Stomach (tissue), 9 donors: Measurements from ENCODE around the gene ADRA2C. TPM values are rescaled to one million over a fixed set of nuclear protein-coding genes. Genes with fewer than 3 reads are reported as not detected.

Experiments used
- DNase-seq, 2 donors: peaks; one replicate each; pipeline versions ENCODE4 v3.0.0 to v3.0.0-alpha.2; 2013 to 2019
- H3K27ac ChIP-seq, 5 donors: fragments of 200-600 bp in 4 of 5; sonication (generic) in 4 of 5; one replicate each; pipeline ENCODE4 v1.5.1; 2013 to 2019; ENCODE audit warnings: mild to moderate bottlenecking in 1 of 5, moderate library complexity in 1 of 5
- H3K27me3 ChIP-seq, 3 donors: fragments of 200-600 bp; sonication (generic); one replicate each; pipeline ENCODE4 v1.5.1; 2017 to 2019; ENCODE audit warnings: mixed run types in 1 of 3
- H3K36me3 ChIP-seq, 4 donors: fragments of 200-600 bp; sonication (generic); 1 replicate in 3 of 4; 2 replicates in 1 of 4; pipeline ENCODE4 v1.5.1; 2016 to 2019
- H3K4me1 ChIP-seq, 4 donors: fragments of 200-600 bp; sonication (generic); one replicate each; pipeline ENCODE4 v1.5.1; 2016 to 2019
- H3K4me3 ChIP-seq, 4 donors: fragments of 200-600 bp; sonication (generic) in 3 of 4; one replicate each; pipeline ENCODE4 v1.5.1; 2016 to 2019; ENCODE audit warnings: mild to moderate bottlenecking in 1 of 4
- H3K9me3 ChIP-seq, 4 donors: fragments of 200-600 bp; sonication (generic); one replicate each; pipeline ENCODE4 v1.5.1; 2016 to 2019
- CTCF ChIP-seq, 7 experiments: fragments of 450-650 bp in 4 of 7; fragments of 200-600 bp in 3 of 7; sonication (generic) in 3 of 7; IDR thresholded peaks; one replicate each; pipeline ENCODE4 v1.5.1; 2016 to 2019; ENCODE audit warnings: antibody characterized with exemption in 7 of 7, control low read depth in 2 of 7, mild to moderate bottlenecking in 1 of 7
- EP300 ChIP-seq: sonication (generic); formaldehyde crosslinking; IDR thresholded peaks from one replicate; pipeline ENCODE4 v1.6.1; 2017; ENCODE audit warnings: antibody characterized with exemption
- POLR2A ChIP-seq, 4 donors: fragments of 450-650 bp; IDR thresholded peaks; one replicate each; pipeline ENCODE4 v1.6.1; 2016; ENCODE audit warnings: antibody characterized with exemption in 4 of 4, control low read depth in 2 of 4, mild to moderate bottlenecking in 1 of 4, moderate library complexity in 1 of 4
- POLR2AphosphoS5 ChIP-seq, 3 donors: sonication (generic); formaldehyde crosslinking; IDR thresholded peaks; one replicate each; pipeline ENCODE4 v1.6.1; 2016; ENCODE audit warnings: antibody characterized with exemption in 3 of 3
- WGBS, 5 donors: extraction: QIAGEN DNeasy Blood & Tissue Kit in 3 of 5; methylation state at CpG; one replicate each; pipeline versions ENCODE4 v1.1.5 to v1.1.7; 2013 to 2018; 5-methylcytosine and 5-hydroxymethylcytosine counted together
- intact Hi-C: fragments of 100-400 bp; cut with DNase I; formaldehyde crosslinking; loops from one replicate; pipeline ENCODE4 v1.15.1; 2023; ENCODE audit warnings: low total_unique reads
- polyA plus RNA-seq, 3 donors: library from polyadenylated mRNA; stranded (reverse); fragments of 200-250 nt; gene quantifications; one replicate each; pipeline ENCODE4 v1.2.3, GENCODE V29; 2013
- total RNA-seq, 5 donors: library from RNA; depleted of rRNA; stranded (reverse); fragments of >200 nt; gene quantifications; one replicate each; pipeline versions ENCODE4 v1.1.0 to v1.2.3, GENCODE V29; 2014 to 2016
- donor health status: healthy with polysubstance abuse.
- donor health status: Bipolar disorder and iron deficiency.
- donor health status: healthy.

ADRA2C gene
- total and polyA plus RNA-seq, 8 donors, result 0.31 to 12.6 (median 1.3) TPM; not detected in 2

- 14 to 21% (median 19%) methylated on average over 15 to 16 of the region's 16 CpGs for WGBS, 5 donors
- peaks cover 6 to 98% (median 53%) of the 10 kb centered on the region in 3 donors for H3K27me3 ChIP-seq
These were observed 18.6 kb upstream of the ADRA2C start for GRCh38 chr4:3747581-3747904.

GRCh38 chr4:3748136-3748898 is 17.9 kb upstream of the ADRA2C start:
- WGBS, 5 donors, result 67 to 71% (median 68%) methylated on average over 17 of the region's 17 CpGs
- H3K4me3 ChIP-seq, result no peak overlapping the region
- no peaks in the 10 kb centered on the region for H3K36me3 ChIP-seq
- intact Hi-C loops, result no loop called here
- H3K4me1 ChIP-seq, result peaks cover 0 to 6% (median 0%) of the 10 kb centered on the region in 4 donors
- no peak overlapping the region for H3K27ac ChIP-seq
- TF ChIP-seq CTCF (IDR thresholded peaks at IDR 0.05) (no peak), POLR2A (IDR thresholded peaks at IDR 0.05) (no peak), EP300 (no peak), POLR2AphosphoS5 (IDR thresholded peaks at IDR 0.05) (no peak)
- H3K27me3 ChIP-seq, result peaks cover 6 to 98% (median 50%) of the 10 kb centered on the region in 3 donors
- no peaks in the 10 kb centered on the region for H3K9me3 ChIP-seq
- DNase-seq, result no peak

More at GRCh38 chr4:3747581-3747904, 18.6 kb upstream of the ADRA2C start:
- H3K4me1 ChIP-seq, result peaks cover 0 to 6% (median 0%) of the 10 kb centered on the region in 4 donors
- intact Hi-C loops, result no loop called here
- no peak for TF ChIP-seq EP300
- TF ChIP-seq POLR2A (IDR thresholded peaks at IDR 0.05), result no peak
- TF ChIP-seq CTCF (IDR thresholded peaks at IDR 0.05), result peak in 2 of 7 experiments; percentile 17 to 24
- no peak for TF ChIP-seq POLR2AphosphoS5 (IDR thresholded peaks at IDR 0.05)
- no peak overlapping the region for H3K27ac ChIP-seq
- no peak overlapping the region for H3K4me3 ChIP-seq
- no peaks in the 10 kb centered on the region for H3K36me3 ChIP-seq
- H3K9me3 ChIP-seq, result peaks cover 0 to 7% (median 6%) of the 10 kb centered on the region in 4 donors
- DNase-seq, result peak in 1 of 2 donors; percentile 28

GRCh38 chr4:3749081-3749480 is 17.1 kb upstream of the ADRA2C start:
- peaks cover 0 to 96% (median 49%) of the 10 kb centered on the region in 3 donors for H3K27me3 ChIP-seq
- intact Hi-C loops, result no loop called here

DNA sequence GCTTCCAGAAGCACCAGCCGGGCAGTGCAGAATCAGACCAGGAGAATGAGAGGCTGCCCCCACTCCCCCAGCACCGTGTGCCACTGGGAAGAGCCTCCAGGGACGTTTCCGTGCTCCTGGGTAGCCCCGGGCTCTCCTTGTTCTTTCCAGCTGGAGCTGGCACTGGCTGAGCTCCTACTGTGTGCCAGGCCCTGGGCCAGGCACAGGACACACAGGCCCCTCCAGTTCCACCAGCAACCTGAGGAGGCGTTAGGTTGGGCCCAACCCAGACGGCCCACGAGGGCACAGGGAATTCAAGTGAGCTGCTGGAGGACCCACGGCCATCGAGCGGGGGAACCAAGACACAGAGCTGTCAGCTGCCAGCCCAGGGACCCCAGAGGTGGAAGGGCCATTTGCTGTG is 15.9 kb upstream of the ADRA2C start:
- intact Hi-C loops, result no loop called here
- WGBS, 5 donors, result 58 to 79% (median 75%) methylated on average over 5 to 11 of the region's 11 CpGs
- no peak for TF ChIP-seq EP300

More at GRCh38 chr4:3749081-3749480, 17.1 kb upstream of the ADRA2C start:
- no peak overlapping the region for H3K4me3 ChIP-seq
- no peaks in the 10 kb centered on the region for H3K9me3 ChIP-seq
- H3K27ac ChIP-seq, result no peak overlapping the region
- H3K36me3 ChIP-seq, result no peaks in the 10 kb centered on the region
- 64 to 81% (median 72%) methylated on average over 4 to 12 of the region's 12 CpGs for WGBS, 5 donors
- TF ChIP-seq CTCF (IDR thresholded peaks at IDR 0.05) (no peak), POLR2AphosphoS5 (IDR thresholded peaks at IDR 0.05) (no peak), POLR2A (IDR thresholded peaks at IDR 0.05) (no peak), EP300 (no peak)
- DNase-seq, result no peak
- H3K4me1 ChIP-seq, result peaks cover 0 to 6% (median 0%) of the 10 kb centered on the region in 4 donors

GRCh38 chr4:3752022-3752421 is 14.2 kb upstream of the ADRA2C start:
- Histone ChIP-seq H3K9me3 (peaks cover 0 to 9% (median 4%) of the 10 kb centered on the region in 4 donors), H3K27me3 (peaks cover 0 to 66% (median 30%) of the 10 kb centered on the region in 3 donors), H3K4me1 (no peaks in the 10 kb centered on the region), H3K36me3 (no peaks in the 10 kb centered on the region), H3K4me3 (no peak overlapping the region), H3K27ac (no peak overlapping the region)
- DNase-seq, result no peak
- TF ChIP-seq EP300 (no peak), CTCF (IDR thresholded peaks at IDR 0.05) (no peak), POLR2A (IDR thresholded peaks at IDR 0.05) (no peak), POLR2AphosphoS5 (IDR thresholded peaks at IDR 0.05) (no peak)
- 38 to 62% (median 57%) methylated on average over 4 to 9 of the region's 9 CpGs for WGBS, 5 donors
- intact Hi-C loops, result no loop called here

More for the DNA sequence above, 15.9 kb upstream of the ADRA2C start:
- DNase-seq, result no peak
- Histone ChIP-seq H3K27me3 (peaks cover 0 to 83% (median 36%) of the 10 kb centered on the region in 3 donors), H3K36me3 (no peaks in the 10 kb centered on the region), H3K4me1 (no peaks in the 10 kb centered on the region), H3K9me3 (no peaks in the 10 kb centered on the region), H3K4me3 (no peak overlapping the region), H3K27ac (no peak overlapping the region)
